SH-SY5Y (cell line): ENCODE results near the gene XBP1.

Experiments used
- GATA2 ChIP-seq: IDR thresholded peaks from 2 replicates; pipeline ENCODE4 v1.6.1; 2011; ENCODE audit warnings: mild to moderate bottlenecking, low read depth, low read length
- GATA3 ChIP-seq: IDR thresholded peaks from 2 replicates; pipeline ENCODE4 v1.6.1; 2011; ENCODE audit warnings: low read depth, mild to moderate bottlenecking, low read length, moderate library complexity

- TF ChIP-seq GATA3 (no peak), GATA2 (no peak)
Observed at GRCh38 chr22:28830441-28830840, 30.1 kb upstream of the XBP1 start.
